GM21526 (cell line): ENCODE data around the gene PCDHB5.
"Not testable (repeated sequence)": the region's sequence is repeated elsewhere in the genome, so short reads cannot be mapped to it uniquely, and the experiment has no call there.

ENCODE experiments used
- ATAC-seq: cut with Tn5 transposase; IDR thresholded peaks from one replicate; pipeline ENCODE4 v1.9.1; 2021; ENCODE audit warnings: moderate library complexity; ENCODE audit not compliant: unreplicated experiment, low FRiP score

PCDHB5 gene

DNA sequence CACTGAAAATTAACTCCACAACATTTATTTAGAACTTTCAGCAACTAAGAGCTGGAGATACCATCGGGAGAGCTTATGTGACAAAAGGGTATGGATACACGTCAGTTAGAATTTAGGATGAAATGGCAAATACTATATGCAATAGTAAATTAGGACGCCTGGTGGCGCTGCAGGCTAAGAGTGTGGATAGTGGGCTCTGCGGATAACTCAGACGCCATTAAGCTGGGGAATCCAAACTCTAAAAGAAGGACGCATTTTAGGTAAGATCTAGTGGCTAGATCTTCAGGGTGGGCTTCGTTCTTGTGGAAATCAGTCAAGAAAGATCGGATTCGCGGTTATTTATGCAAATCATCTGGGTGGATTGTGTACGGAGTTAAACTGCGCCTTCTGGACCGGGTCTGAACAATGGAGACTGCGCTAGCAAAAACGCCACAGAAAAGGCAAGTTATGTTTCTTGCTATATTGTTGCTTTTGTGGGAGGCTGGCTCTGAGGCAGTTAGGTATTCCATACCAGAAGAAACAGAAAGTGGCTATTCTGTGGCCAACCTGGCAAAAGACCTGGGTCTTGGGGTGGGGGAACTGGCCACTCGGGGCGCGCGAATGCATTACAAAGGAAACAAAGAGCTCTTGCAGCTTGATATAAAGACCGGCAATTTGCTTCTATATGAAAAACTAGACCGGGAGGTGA is at the start of gene PCDHB5:
TSS of gene PCDHB5 (plus strand) at position 177 of the 688 bp plus-strand sequence. CDS start at position 406, 229 bp downstream.
- no peak for ATAC-seq

DNA sequence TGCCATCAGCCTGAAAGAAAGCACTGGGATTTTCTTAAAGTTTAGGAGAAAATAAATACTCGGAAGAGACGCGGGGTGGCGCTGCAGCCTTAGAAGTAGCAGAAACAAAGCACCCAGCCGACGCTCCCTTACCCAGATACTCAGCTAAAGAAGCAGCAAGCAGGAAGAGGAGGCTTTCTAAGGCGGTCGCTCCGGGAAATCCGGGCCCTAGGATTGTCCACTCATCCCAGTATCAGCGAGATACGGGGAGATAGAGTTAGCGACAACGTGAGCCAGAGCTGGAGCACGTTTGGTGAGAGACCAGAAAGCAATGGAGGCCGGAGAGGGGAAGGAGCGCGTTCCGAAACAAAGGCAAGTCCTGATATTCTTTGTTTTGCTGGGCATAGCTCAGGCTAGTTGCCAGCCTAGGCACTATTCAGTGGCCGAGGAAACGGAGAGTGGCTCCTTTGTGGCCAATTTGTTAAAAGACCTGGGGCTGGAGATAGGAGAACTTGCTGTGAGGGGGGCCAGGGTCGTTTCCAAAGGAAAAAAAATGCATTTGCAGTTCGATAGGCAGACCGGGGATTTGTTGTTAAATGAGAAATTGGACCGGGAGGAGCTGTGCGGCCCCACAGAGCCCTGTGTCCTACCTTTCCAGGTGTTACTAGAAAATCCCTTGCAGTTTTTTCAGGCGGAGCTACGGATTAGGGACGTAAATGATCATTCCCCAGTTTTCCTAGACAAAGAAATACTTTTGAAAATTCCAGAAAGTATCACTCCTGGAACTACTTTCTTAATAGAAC is 40.3 kb upstream of the PCDHB5 start, which contains the start of gene PCDHB2:
TSS of gene PCDHB2 (plus strand) at position 135 of the 782 bp plus-strand sequence. CDS start at position 311, 176 bp downstream.
- ATAC-seq: no peak

DNA sequence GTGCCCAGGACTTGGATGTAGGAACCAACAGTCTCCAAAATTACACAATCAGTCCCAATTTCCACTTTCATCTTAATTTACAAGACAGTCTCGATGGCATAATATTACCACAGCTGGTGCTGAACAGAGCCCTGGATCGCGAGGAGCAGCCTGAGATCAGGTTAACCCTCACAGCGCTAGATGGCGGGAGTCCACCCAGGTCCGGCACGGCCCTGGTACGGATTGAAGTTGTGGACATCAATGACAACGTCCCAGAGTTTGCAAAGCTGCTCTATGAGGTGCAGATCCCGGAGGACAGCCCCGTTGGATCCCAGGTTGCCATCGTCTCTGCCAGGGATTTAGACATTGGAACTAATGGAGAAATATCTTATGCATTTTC is 39.8 kb upstream of the PCDHB5 start:
- no peak for ATAC-seq

DNA sequence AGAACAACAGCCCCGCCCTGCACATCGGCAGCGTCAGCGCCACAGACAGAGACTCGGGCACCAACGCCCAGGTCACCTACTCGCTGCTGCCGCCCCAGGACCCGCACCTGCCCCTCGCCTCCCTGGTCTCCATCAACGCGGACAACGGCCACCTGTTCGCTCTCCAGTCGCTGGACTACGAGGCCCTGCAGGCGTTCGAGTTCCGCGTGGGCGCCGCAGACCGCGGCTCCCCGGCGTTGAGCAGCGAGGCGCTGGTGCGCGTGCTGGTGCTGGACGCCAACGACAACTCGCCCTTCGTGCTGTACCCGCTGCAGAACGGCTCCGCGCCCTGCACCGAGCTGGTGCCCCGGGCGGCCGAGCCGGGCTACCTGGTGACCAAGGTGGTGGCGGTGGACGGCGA is 38.8 kb upstream of the PCDHB5 start:
- ATAC-seq: not testable (repeated sequence)

DNA sequence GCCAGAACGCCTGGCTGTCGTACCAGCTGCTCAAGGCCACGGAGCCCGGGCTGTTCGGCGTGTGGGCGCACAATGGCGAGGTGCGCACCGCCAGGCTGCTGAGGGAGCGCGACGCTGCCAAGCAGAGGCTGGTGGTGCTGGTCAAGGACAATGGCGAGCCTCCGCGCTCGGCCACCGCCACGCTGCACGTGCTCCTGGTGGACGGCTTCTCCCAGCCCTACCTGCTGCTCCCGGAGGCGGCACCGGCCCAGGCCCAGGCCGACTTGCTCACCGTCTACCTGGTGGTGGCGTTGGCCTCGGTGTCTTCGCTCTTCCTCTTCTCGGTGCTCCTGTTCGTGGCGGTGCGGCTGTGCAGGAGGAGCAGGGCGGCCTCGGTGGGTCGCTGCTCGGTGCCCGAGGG is 38.4 kb upstream of the PCDHB5 start:
- ATAC-seq: not testable (repeated sequence)

DNA sequence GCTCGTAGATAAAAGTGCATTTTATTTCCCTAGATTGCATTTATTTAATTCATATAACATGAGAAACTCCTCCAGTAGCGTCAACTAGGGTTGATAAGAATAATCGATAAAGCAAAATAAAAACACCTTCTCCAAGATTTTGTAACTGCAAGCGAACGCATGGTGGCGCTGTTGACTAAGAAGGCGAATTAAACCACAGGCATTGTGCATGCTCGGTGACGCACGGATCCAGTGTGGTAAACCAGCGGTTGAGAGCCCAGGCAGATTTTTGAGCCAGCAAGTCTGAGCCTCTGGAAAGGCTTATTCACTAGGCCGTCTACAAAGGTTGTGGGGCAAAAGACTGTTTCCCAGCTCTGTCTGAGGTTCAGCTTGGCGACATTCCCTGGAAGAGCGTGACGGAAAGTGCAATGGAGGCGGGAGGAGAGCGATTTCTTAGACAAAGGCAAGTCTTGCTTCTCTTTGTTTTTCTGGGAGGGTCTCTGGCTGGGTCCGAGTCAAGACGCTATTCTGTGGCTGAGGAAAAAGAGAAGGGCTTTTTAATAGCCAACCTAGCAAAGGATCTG is 34.7 kb upstream of the PCDHB5 start, which contains the start of gene PCDHB3:
TSS of gene PCDHB3 (plus strand) at position 231 of the 563 bp plus-strand sequence. CDS start at position 408, 177 bp downstream.
- ATAC-seq: no peak

DNA sequence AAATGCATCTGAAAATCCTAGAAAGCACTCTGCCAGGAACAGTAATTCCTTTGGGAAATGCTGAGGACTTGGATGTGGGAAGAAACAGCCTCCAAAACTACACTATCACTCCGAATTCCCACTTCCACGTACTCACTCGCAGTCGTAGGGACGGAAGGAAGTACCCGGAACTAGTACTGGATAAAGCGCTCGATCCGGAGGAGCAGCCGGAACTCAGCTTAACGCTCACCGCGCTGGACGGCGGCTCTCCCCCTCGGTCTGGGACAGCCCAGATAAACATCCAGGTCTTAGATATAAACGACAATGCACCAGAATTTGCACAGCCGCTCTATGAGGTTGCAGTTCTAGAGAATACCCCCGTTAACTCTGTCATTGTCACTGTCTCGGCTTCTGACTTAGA is 33.9 kb upstream of the PCDHB5 start:
- ATAC-seq: no peak

DNA sequence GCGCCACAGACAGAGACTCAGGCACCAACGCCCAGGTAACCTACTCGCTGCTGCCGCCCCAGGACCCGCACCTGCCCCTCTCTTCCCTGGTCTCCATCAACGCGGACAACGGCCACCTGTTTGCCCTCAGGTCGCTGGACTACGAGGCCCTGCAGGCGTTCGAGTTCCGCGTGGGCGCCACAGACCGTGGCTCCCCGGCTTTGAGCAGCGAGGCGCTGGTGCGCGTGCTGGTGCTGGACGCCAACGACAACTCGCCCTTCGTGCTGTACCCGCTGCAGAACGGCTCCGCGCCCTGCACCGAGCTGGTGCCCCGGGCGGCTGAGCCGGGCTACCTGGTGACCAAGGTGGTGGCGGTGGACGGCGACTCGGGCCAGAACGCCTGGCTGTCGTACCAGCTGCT is 32.9 kb upstream of the PCDHB5 start:
- not testable (repeated sequence) for ATAC-seq

DNA sequence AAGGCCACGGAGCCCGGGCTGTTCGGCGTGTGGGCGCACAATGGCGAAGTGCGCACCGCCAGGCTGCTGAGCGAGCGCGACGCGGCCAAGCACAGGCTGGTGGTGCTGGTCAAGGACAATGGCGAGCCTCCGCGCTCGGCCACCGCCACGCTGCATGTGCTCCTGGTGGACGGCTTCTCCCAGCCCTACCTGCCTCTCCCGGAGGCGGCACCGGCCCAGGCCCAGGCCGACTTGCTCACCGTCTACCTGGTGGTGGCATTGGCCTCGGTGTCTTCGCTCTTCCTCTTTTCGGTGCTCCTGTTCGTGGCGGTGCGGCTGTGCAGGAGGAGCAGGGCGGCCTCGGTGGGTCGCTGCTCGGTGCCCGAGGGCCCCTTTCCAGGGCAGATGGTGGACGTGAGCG is 32.5 kb upstream of the PCDHB5 start:
- not testable (repeated sequence) for ATAC-seq

DNA sequence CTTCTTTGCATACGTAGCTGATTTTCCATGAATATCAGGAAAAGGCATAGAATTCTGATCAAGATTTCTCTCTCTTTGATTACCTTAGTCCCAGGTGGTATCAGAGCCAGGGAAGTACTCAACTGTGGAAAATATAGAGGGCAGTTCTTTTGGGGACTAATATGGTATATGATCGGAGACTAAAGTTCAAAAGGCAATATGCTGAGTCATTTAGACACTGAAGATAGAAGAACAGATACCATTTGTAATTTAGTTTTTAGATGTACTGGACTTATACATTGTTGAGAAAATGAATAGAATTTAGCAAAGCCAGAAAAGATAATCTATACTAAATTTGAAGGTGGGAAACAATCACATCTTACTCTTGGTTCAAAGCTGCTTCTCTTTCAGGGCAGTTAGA is 29.7 kb upstream of the PCDHB5 start:
- ATAC-seq: no peak

DNA sequence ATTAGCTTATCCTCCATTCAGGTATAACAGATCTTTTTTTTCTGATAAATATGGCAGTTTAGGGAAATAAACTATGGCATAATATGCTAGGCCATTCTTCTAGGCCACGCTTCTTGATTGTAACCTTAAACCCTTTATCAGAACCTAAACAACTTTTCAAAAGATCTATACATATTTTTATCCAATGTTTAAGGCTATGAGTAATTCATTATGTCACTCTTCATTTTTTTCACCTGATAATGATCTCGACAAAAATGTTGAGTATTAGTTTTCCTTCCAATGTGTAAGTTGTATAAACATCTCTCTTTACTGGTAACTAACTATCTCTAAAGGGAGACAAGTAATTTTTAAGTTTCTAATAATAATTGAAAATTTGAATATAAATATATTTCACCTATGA is 15.8 kb upstream of the PCDHB5 start:
- no peak for ATAC-seq

DNA sequence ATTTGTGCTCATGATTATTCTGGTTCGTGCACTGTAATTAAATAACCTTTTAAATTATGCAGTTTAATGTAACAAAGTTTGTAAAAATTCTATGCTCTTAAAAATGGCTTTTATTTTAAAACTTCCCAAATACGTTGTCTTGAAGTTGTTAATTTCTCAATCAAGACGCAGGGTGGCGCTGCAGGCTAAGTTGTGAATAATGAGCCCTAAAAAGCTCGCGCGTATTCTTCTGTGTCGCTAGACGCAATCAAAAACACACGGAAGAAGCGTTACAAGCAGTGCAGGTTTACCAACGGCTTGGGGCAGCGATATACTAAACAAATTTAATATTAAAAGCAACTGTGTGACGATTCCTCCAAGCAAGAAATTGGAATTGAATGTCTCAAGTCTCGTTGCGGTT is 13.4 kb upstream of the PCDHB5 start, which contains the start of gene PCDHB4:
TSS of gene PCDHB4 (plus strand) at position 256 of the 400 bp plus-strand sequence. CDS start 181 bp downstream, outside the sequence.
- no peak for ATAC-seq

DNA sequence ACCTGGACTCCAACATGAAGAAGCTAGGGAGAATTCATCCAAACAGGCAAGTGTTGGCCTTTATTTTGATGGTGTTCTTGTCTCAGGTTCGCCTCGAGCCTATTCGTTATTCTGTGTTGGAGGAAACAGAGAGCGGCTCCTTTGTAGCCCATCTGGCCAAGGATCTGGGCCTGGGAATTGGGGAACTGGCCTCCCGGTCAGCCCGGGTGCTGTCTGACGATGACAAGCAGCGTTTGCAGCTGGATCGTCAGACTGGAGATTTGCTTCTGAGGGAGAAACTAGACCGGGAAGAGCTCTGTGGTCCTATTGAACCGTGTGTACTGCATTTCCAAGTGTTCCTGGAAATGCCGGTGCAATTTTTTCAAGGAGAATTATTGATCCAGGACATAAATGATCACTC is 13.0 kb upstream of the PCDHB5 start:
- no peak for ATAC-seq

DNA sequence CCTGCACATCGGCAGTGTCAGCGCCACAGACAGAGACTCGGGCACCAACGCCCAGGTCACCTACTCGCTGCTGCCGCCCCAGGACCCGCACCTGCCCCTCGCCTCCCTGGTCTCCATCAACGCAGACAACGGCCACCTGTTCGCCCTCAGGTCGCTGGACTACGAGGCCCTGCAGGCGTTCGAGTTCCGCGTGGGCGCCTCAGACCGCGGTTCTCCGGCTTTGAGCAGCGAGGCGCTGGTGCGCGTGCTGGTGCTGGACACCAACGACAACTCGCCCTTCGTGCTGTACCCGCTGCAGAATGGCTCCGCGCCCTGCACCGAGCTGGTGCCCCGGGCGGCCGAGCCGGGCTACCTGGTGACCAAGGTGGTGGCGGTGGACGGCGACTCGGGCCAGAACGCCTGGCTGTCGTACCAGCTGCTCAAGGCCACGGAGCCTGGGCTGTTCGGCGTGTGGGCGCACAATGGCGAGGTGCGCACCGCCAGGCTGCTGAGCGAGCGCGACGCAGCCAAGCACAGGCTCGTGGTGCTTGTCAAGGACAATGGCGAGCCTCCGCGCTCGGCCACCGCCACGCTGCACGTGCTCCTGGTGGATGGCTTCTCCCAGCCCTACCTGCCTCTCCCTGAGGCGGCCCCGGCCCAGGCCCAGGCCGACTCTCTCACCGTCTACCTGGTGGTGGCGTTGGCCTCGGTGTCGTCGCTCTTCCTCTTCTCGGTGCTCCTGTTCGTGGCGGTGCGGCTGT is 11.4 kb upstream of the PCDHB5 start:
- not testable (repeated sequence) for ATAC-seq

DNA sequence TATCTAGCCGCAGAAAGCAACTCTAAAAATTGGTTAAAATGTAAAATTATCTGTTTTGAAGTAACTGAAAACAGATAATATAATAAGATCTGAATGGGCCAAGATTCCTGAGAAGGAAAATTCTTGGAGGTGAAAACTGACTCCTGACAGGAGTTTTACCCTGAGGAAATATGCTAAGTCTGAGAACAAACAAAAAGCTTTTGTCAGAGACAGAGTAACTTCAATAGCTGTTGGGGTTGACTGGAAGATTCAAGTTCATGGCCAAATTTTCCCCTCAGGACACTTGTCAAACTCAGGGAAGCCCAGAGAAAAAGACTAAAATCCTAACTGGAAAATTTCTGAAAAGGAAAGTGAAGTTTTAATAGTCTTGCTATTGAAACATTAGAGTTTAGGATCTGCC is 7.7 kb upstream of the PCDHB5 start:
- ATAC-seq: no peak

DNA sequence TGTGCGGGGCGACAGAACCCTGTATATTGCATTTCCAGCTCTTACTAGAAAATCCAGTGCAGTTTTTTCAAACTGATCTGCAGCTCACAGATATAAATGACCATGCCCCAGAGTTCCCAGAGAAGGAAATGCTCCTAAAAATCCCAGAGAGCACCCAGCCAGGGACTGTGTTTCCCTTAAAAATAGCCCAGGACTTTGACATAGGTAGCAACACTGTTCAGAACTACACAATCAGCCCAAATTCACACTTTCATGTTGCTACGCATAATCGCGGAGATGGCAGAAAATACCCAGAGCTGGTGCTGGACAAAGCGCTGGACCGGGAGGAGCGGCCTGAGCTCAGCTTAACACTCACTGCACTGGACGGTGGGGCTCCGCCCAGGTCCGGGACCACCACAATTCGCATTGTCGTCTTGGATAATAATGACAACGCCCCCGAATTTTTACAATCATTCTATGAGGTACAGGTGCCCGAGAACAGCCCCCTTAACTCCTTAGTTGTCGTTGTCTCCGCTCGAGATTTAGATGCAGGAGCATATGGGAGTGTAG is 786 bp downstream of the PCDHB5 start:
- no peak for ATAC-seq

DNA sequence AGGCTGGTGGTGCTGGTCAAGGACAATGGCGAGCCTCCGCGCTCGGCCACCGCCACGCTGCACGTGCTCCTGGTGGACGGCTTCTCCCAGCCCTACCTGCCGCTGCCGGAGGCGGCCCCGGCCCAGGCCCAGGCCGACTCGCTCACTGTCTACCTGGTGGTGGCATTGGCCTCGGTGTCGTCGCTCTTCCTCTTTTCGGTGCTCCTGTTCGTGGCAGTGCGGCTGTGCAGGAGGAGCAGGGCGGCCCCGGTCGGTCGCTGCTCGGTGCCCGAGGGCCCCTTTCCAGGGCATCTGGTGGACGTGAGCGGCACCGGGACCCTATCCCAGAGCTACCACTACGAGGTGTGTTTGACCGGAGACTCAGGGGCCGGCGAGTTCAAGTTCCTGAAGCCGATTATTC is 2.3 kb downstream of the PCDHB5 start:
- ATAC-seq: not testable (repeated sequence)

DNA sequence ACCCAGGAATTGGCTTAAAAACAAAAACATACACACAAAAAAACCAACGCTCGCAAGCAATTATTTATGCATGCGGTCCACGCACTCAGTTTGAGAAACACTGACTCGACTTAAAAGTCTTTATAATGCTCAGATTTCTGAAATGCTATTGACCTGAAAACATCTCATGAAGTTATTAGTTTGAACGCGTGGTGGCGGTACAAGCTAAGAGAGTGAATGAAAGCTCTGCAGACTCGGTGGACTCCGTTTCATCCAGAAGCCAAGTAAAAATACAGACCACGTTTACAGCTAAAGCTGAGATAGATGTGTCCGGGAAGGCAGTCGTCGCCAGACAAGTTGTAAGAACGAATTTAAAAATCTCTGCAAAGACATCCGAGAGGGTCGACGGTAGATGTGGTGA is 14.8 kb downstream of the PCDHB5 start, which contains the start of gene PCDHB6:
TSS of gene PCDHB6 (plus strand) at position 246 of the 400 bp plus-strand sequence. CDS start 201 bp downstream, outside the sequence.
- no peak for ATAC-seq

DNA sequence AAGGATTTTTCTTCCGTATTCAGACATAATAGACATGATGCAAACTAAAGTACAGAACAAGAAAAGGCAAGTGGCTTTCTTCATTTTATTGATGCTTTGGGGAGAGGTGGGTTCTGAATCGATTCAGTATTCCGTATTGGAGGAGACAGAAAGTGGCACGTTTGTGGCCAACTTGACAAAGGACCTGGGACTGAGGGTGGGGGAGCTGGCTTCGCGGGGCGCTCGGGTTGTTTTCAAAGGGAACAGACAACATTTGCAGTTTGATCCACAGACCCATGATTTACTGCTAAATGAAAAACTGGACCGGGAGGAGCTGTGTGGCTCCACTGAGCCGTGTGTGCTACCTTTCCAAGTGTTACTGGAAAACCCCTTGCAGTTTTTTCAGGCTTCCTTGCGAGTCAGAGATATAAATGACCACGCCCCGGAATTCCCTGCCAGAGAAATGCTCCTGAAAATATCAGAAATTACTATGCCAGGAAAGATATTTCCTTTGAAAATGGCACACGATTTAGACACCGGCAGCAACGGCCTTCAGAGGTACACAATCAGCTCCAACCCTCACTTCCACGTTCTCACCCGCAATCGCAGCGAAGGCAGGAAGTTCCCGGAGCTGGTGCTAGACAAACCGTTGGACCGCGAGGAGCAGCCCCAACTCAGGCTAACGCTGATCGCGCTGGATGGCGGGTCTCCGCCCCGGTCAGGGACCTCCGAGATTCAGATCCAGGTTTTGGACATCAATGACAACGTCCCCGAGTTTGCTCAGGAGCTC is 15.4 kb downstream of the PCDHB5 start:
- no peak for ATAC-seq

DNA sequence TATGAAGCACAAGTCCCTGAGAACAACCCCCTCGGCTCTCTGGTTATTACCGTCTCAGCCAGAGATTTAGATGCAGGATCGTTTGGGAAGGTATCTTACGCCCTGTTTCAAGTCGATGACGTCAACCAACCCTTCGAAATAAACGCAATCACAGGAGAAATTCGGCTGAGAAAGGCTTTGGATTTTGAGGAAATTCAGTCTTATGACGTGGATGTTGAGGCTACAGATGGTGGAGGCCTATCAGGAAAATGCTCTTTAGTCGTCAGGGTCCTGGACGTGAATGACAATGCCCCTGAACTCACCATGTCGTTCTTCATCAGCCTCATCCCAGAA is 16.0 kb downstream of the PCDHB5 start:
- no peak for ATAC-seq
